GM10847 (cell line): ENCODE measurements around the gene DOK7.

Source experiments
- POLR2A ChIP-seq: IDR thresholded peaks from 2 replicates; pipeline ENCODE4 v1.6.1; 2011; ENCODE audit not compliant: insufficient read length; ENCODE audit errors: extremely low read depth

The DOK7 gene

GRCh38 chr4:3436798-3437581 lies 26.1 kb upstream of the DOK7 start:
- no peak for TF ChIP-seq POLR2A

- TF ChIP-seq POLR2A, result no peak
These were observed 25.5 kb upstream of the DOK7 start for GRCh38 chr4:3437582-3437936.

GRCh38 chr4:3437998-3438846 lies 24.9 kb upstream of the DOK7 start:
- TF ChIP-seq POLR2A, result no peak

- TF ChIP-seq POLR2A, result no peak
These were observed 24.3 kb upstream of the DOK7 start for GRCh38 chr4:3438847-3439180.

DNA sequence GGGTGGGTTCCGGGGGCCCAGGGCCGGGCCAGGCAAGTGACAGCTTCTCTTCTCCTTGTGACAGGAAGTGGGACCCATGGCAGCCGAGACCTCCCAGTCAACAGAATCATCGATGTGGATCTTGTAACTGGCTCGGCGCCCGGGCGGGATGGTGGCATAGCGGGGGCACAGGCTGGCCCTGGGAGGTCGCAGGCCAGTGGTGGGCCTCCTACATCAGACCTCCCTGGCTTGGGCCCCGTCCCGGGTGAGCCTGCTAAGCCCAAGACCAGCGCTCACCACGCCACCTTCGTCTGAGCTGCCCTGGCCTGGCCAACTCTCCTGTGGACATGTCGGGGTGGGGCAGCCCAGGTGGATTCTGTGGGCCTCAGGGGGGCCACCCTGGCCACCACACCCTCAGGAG lies 23.7 kb upstream of the DOK7 start:
- TF ChIP-seq POLR2A, result no peak

DNA sequence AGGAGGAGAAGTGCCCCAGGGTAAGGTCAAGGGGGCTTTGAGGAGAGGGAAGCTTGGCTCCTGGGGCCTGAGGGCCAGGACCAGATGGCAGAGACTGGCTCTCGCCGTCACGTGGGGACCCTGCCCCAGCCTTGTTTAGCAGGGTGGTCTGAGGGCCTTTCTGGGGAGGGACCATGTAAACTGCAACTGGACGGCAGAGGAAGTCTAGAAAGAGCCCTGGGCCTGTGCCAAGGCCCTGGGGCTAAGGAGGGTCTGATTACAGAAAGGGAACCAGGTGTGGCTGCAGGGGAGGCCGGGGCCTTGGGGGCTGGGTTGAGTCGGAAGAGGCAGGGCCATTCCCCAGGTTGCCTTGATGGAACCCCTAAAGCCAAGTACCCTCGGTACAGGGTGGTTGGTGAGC lies 23.1 kb upstream of the DOK7 start:
- TF ChIP-seq POLR2A, result no peak

- TF ChIP-seq POLR2A, result no peak
These were observed 22.1 kb upstream of the DOK7 start for GRCh38 chr4:3440979-3441500.

- TF ChIP-seq POLR2A, result no peak
These were observed 21.3 kb upstream of the DOK7 start, which contains the start of gene HGFAC for GRCh38 chr4:3441501-3442459. HGFAC (plus strand) TSS chr4:3441968; CDS start chr4:3442002, 34 bp downstream.

DNA sequence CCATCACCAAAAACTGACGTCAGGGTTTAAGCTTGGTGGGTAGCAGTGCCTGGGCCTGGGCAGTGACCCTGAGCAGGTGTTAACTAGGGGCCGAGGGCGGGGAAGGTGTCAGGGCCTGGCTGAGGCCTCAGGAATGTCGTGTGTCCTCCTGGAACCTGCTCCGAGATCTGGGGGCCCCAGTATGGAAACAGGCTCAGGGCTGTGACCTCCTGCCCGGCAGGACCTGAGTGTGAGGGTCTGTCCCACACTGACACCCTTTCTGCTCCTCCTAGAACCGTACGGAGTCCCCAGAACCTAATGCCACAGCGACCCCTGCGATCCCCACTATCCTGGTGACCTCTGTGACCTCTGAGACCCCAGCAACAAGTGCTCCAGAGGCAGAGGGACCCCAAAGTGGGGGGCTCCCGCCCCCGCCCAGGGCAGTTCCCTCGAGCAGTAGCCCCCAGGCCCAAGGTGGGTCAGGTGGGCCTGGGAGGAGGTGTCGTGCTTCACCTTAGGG lies 20.6 kb upstream of the DOK7 start:
- TF ChIP-seq POLR2A, result no peak

GRCh38 chr4:3442959-3443749 lies 20.0 kb upstream of the DOK7 start:
- TF ChIP-seq POLR2A, result no peak

DNA sequence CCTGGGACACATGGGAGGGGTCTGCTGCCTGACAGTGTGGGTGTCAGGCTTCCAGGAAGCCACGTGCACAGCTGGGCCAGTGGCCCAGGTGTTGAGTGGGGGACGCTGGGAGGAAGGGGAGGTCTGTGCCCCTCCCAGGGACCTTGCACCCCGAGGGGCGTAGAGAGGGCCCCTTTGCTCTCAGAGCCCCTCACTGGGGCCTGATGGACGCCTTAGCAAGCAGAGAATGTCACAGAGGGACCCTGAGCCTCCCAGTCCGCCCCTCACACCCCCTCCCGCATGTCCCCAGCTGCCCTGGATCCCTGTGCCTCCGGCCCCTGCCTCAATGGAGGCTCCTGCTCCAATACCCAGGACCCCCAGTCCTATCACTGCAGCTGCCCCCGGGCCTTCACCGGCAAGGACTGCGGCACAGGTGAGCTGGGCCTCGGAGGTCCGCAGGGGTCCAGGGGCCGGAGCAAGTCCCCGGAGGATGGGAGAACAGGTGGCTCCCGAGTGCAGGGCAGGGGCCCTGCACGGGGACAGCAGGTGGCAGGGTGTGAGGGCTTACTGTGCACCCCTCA lies 19.3 kb upstream of the DOK7 start:
- TF ChIP-seq POLR2A, result no peak

GRCh38 chr4:3444351-3445110 lies 18.6 kb upstream of the DOK7 start:
- no peak for TF ChIP-seq POLR2A
